GM23248 (cell line): ENCODE results near the gene NOXA1.

Experiments used
- EZH2 ChIP-seq: fragments of 200-600 bp; sonication (generic); IDR thresholded peaks from 2 replicates; pipeline ENCODE4 v1.6.1; 2018; ENCODE audit warnings: antibody characterized with exemption, mild to moderate bottlenecking; ENCODE audit not compliant: insufficient read depth, poor library complexity, severe bottlenecking
- EZH2phosphoT487 ChIP-seq: fragments of 200-600 bp; sonication (generic); IDR thresholded peaks from 2 replicates; pipeline ENCODE4 v1.6.1; 2018; ENCODE audit warnings: antibody characterized with exemption, moderate library complexity, mild to moderate bottlenecking, low read depth; ENCODE audit not compliant: insufficient read depth

- no peak for TF ChIP-seq EZH2
- TF ChIP-seq EZH2phosphoT487 = no peak
These were observed 33.1 kb downstream of the NOXA1 start for GRCh38 chr9:137456061-137456863.
